ENCODE data around the gene CALB2. TPM values are rescaled to one million over a fixed set of nuclear protein-coding genes. Genes with fewer than 3 reads are reported as not detected.
"Not testable (repeated sequence)": the region's sequence is repeated elsewhere in the genome, so short reads cannot be mapped to it uniquely, and the experiment has no call there.

Gene CALB2
- polyA plus RNA-seq (ENCODE audit: insufficient read length) = 0.46 TPM

GRCh38 chr16:71358464-71358998, at the start of gene CALB2:
Gene CALB2, plus strand, starts transcription at chr16:71358723. Its CDS starts 70 bp downstream, at chr16:71358793.
- peak; percentile 66 for DNase-seq

- no peak for DNase-seq
Measured at GRCh38 chr16:71311553-71312158, 46.9 kb upstream of the CALB2 start.

- not testable (repeated sequence) for DNase-seq
Measured at GRCh38 chr16:71313591-71313990, 44.9 kb upstream of the CALB2 start.

- DNase-seq = no peak
Measured at GRCh38 chr16:71315269-71315668, 43.3 kb upstream of the CALB2 start.

- DNase-seq = no peak
Measured at GRCh38 chr16:71319999-71320398, 38.5 kb upstream of the CALB2 start.

GRCh38 chr16:71327720-71328119, 30.8 kb upstream of the CALB2 start:
- DNase-seq = no peak

- DNase-seq = no peak
Measured at GRCh38 chr16:71328151-71328550, 30.4 kb upstream of the CALB2 start.

- DNase-seq = no peak
Measured at GRCh38 chr16:71337631-71338030, 20.9 kb upstream of the CALB2 start.

GRCh38 chr16:71338193-71338592, 20.3 kb upstream of the CALB2 start:
- DNase-seq = no peak

GRCh38 chr16:71338632-71339031, 19.9 kb upstream of the CALB2 start:
- no peak for DNase-seq

- no peak for DNase-seq
Measured at GRCh38 chr16:71339236-71340171, 19.0 kb upstream of the CALB2 start.

- no peak for DNase-seq
Measured at GRCh38 chr16:71340406-71340805, 18.1 kb upstream of the CALB2 start.

GRCh38 chr16:71341881-71342280, 16.6 kb upstream of the CALB2 start:
- no peak for DNase-seq

GRCh38 chr16:71343078-71343477, 15.4 kb upstream of the CALB2 start:
- no peak for DNase-seq

- DNase-seq = no peak
Measured at GRCh38 chr16:71344315-71344905, 14.1 kb upstream of the CALB2 start.

- no peak for DNase-seq
Measured at GRCh38 chr16:71345031-71345430, 13.5 kb upstream of the CALB2 start.

GRCh38 chr16:71347146-71347545, 11.4 kb upstream of the CALB2 start:
- DNase-seq = no peak

GRCh38 chr16:71348262-71349085, 10.0 kb upstream of the CALB2 start:
- no peak for DNase-seq

- DNase-seq = no peak
Measured at GRCh38 chr16:71350821-71351557, 7.5 kb upstream of the CALB2 start.

GRCh38 chr16:71351558-71351901, 7.0 kb upstream of the CALB2 start:
- DNase-seq = no peak

GRCh38 chr16:71352466-71352865, 6.1 kb upstream of the CALB2 start:
- no peak for DNase-seq

Data from hindlimb muscle (tissue), 1 donor.